GM12864 (cell line): ENCODE measurements around the gene DYNC1I1.
A peak's percentile ranks its signal among the peaks of the same experiment; 100 is the strongest.

Source experiments
- DNase-seq: peaks from one replicate; pipeline ENCODE4 v3.0.0-alpha.2; 2011; ENCODE audit warnings: low read depth
- H3K4me3 ChIP-seq: 2 replicates; pipeline ENCODE4 v1.5.1; 2011; ENCODE audit warnings: mild to moderate bottlenecking, low read depth, low read length, control low read depth
- TF ChIP-seq, protein P1 (sequence below): IDR thresholded peaks from 2 replicates; pipeline ENCODE4 v1.5.1; 2011; ENCODE audit warnings: low read depth, mild to moderate bottlenecking, moderate library complexity, low read length, control low read depth, inconsistent platforms; ENCODE audit errors: missing control alignments

DYNC1I1 gene

DNA sequence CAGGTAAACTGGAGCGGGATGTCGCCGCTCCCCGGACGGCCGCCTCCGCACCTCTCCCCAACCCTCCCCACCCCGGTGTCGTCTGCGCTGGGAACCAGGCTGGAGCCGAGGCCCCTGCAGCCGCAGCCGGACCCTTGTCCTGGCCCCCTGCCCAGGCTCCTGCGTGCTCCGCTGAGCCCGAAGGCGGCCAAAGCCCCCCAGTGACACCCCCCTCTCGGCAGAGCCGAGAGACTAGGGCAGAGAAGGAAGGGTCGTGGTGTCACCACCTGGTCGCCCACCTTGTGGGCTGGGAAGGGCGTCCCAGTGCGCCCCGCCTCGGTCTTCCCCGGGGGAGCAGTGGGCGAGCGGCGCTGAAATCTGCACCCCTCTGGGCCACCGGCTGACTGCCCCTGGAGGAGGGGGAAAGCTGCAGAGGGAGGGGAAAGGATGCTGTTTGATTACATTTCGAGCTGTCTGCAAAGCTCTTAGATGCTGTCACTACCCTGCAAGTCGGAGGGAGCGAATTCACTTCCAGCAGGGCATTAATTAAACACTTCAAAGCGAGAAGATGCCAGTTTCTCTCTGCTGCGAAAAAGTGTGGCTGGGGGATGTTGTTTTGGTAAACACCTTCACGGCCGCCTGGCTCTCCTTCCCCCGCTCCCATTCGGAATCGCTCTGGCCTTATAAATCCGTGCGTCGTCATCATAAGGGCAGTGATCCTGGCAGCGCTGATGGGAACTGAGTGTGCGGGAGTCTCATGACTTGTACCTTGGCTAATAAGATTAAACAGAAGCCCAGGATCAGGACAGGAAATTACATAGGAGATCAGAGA, 622 bp downstream of the DYNC1I1 start:
- H3K4me3 ChIP-seq, result peak overlapping the region; percentile 22; the same call in 1 of the 2 replicates
- TF ChIP-seq, protein P1, sequence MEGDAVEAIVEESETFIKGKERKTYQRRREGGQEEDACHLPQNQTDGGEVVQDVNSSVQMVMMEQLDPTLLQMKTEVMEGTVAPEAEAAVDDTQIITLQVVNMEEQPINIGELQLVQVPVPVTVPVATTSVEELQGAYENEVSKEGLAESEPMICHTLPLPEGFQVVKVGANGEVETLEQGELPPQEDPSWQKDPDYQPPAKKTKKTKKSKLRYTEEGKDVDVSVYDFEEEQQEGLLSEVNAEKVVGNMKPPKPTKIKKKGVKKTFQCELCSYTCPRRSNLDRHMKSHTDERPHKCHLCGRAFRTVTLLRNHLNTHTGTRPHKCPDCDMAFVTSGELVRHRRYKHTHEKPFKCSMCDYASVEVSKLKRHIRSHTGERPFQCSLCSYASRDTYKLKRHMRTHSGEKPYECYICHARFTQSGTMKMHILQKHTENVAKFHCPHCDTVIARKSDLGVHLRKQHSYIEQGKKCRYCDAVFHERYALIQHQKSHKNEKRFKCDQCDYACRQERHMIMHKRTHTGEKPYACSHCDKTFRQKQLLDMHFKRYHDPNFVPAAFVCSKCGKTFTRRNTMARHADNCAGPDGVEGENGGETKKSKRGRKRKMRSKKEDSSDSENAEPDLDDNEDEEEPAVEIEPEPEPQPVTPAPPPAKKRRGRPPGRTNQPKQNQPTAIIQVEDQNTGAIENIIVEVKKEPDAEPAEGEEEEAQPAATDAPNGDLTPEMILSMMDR, result no peak
- no peak for DNase-seq

- TF ChIP-seq, protein P1, result no peak
- DNase-seq, result no peak
- no peak overlapping the region for H3K4me3 ChIP-seq
These were observed 4.3 kb downstream of the DYNC1I1 start for GRCh38 chr7:95776561-95777185.

- TF ChIP-seq, protein P1, result no peak
- H3K4me3 ChIP-seq, result no peak overlapping the region
- DNase-seq, result no peak
These were observed 4.9 kb downstream of the DYNC1I1 start for GRCh38 chr7:95777269-95777668.

GRCh38 chr7:95780665-95781064, 8.3 kb downstream of the DYNC1I1 start:
- H3K4me3 ChIP-seq, result no peak overlapping the region
- TF ChIP-seq, protein P1, result no peak
- DNase-seq, result no peak

- no peak for DNase-seq
- TF ChIP-seq, protein P1, result no peak
- H3K4me3 ChIP-seq, result no peak overlapping the region
These were observed 9.7 kb downstream of the DYNC1I1 start for GRCh38 chr7:95781961-95782586.

DNA sequence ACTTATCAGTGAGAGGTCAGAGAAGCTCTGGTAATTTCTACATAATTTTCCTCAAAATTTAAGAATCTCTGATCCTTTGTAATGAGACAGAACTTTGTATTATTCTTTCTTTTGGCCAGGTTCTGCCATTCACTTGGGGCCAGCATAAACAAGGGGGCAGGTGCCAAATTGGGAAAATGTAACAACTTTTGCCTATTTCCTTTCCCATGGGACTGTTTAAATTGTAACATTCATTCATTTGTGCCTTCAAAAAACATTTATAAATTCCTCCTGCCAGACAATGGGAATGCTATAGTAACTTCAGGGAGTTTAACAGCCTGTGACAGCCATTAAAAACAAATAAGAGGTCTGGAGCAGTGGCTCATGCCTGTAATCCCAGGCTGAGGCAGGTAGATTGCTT, 12.4 kb downstream of the DYNC1I1 start:
- no peak for DNase-seq
- H3K4me3 ChIP-seq, result no peak overlapping the region
- TF ChIP-seq, protein P1, result no peak
